Liver (tissue), 9 donors: ENCODE results near the gene BEAN1. TPM values are rescaled to one million over a fixed set of nuclear protein-coding genes. Genes with fewer than 3 reads are reported as not detected.
A peak's percentile ranks its signal among the peaks of the same experiment; 100 is the strongest.

Experiments used
- DNase-seq: peaks from one replicate; pipeline ENCODE4 v3.0.0-alpha.2; 2017; ENCODE audit warnings: low spot score
- H3K27ac ChIP-seq, 2 donors: one replicate each; pipeline ENCODE4 v1.7.0; 2013; ENCODE audit warnings: inconsistent platforms in 2 of 2, low read length in 2 of 2, control low read depth in 1 of 2, low read depth in 1 of 2, mild to moderate bottlenecking in 1 of 2
- H3K27me3 ChIP-seq, 4 donors: one replicate each; pipeline versions ENCODE4 v1.6.1 to v1.7.0; 2013; ENCODE audit warnings: low read length in 3 of 4, inconsistent platforms in 1 of 4, mild to moderate bottlenecking in 1 of 4, moderate library complexity in 1 of 4; ENCODE audit not compliant: control insufficient read depth in 4 of 4, insufficient read depth in 4 of 4
- H3K36me3 ChIP-seq, 4 donors: one replicate each; pipeline versions ENCODE4 v1.6.1 to v1.7.0; 2013; ENCODE audit warnings: low read length in 3 of 4, mild to moderate bottlenecking in 3 of 4, low read depth in 1 of 4, moderate library complexity in 1 of 4; ENCODE audit not compliant: control insufficient read depth in 4 of 4, insufficient read depth in 3 of 4
- H3K4me1 ChIP-seq, 4 donors: one replicate each; pipeline versions ENCODE4 v1.6.1 to v1.7.0; 2013; ENCODE audit warnings: low read length in 3 of 4, mild to moderate bottlenecking in 3 of 4, moderate library complexity in 1 of 4; ENCODE audit not compliant: control insufficient read depth in 4 of 4, insufficient read depth in 4 of 4
- H3K4me3 ChIP-seq, 3 donors: one replicate each; pipeline versions ENCODE4 v1.6.1 to v1.7.0; 2013; ENCODE audit warnings: low read length in 3 of 3, control low read depth in 1 of 3, low read depth in 1 of 3, mild to moderate bottlenecking in 1 of 3
- H3K9ac ChIP-seq, 2 donors: one replicate each; pipeline ENCODE4 v1.7.0; 2013; ENCODE audit warnings: low read length in 2 of 2, mild to moderate bottlenecking in 2 of 2, moderate library complexity in 2 of 2, control low read depth in 1 of 2, low read depth in 1 of 2
- H3K9me3 ChIP-seq, 4 donors: one replicate each; pipeline versions ENCODE4 v1.6.1 to v1.7.0; 2013; ENCODE audit warnings: low read length in 3 of 4; ENCODE audit not compliant: control insufficient read depth in 4 of 4
- CTCF ChIP-seq: fragments of 150-350 bp; IDR thresholded peaks from 2 replicates; pipeline ENCODE4 v1.5.1; 2017; ENCODE audit warnings: improper control_type of control experiment, low read depth, low read length; ENCODE audit not compliant: missing input control
- HNF4G ChIP-seq: IDR thresholded peaks from 2 replicates; pipeline ENCODE4 v1.6.1; 2016; ENCODE audit warnings: antibody characterized with exemption
- REST ChIP-seq: IDR thresholded peaks from 2 replicates; pipeline ENCODE4 v1.6.1; 2016; ENCODE audit warnings: antibody characterized with exemption, mild to moderate bottlenecking
- RXRA ChIP-seq, 2 donors: IDR thresholded peaks; 2 replicates each; pipeline ENCODE4 v1.6.1; 2017 to 2018; ENCODE audit warnings: antibody characterized with exemption in 2 of 2, mild to moderate bottlenecking in 1 of 2
- ZBTB33 ChIP-seq: IDR thresholded peaks from 2 replicates; pipeline ENCODE4 v1.6.1; 2016; ENCODE audit warnings: antibody characterized with exemption
- WGBS: extraction: QIAGEN DNeasy Blood & Tissue Kit; methylation state at CpG from one replicate; pipeline ENCODE4 v1.1.7; 2013; 5-methylcytosine and 5-hydroxymethylcytosine counted together
- polyA plus RNA-seq, 2 donors: library from polyadenylated mRNA; stranded (reverse) in 1 of 2; unstranded in 1 of 2; fragments of 200-250 nt in 1 of 2; fragments of >200 nt in 1 of 2; fragmentation: Nextera tagmentation in 1 of 2; extraction: Ambion mirVana in 1 of 2; gene quantifications; one replicate each; pipeline versions ENCODE4 v1.2.1 to v1.2.3, GENCODE V29; 2013 to 2015
- total RNA-seq, 2 donors: library from RNA; depleted of rRNA; stranded (reverse); fragments of >200 nt; gene quantifications; one replicate each; pipeline ENCODE4 v1.2.3, GENCODE V29; 2014
- donor health status: healthy.
- donor health status: healthy.
- donor health status: healthy.
- donor health status: healthy.
- donor health status: healthy.

The BEAN1 gene
- total and polyA plus RNA-seq, 4 donors, result 0.22 to 0.99 (median 0.25) TPM; not detected in 1

GRCh38 chr16:66520406-66521170 is 93.5 kb downstream of the BEAN1 start:
- H3K36me3 ChIP-seq, result peaks cover 0 to 3% (median 1%) of the 10 kb centered on the region in 4 donors
- 79% methylated on average over 14 of the region's 14 CpGs for WGBS

More at GRCh38 chr16:66520406-66521170, 93.5 kb downstream of the BEAN1 start:
- TF ChIP-seq CTCF (no peak), HNF4G (no peak), ZBTB33 (no peak), RXRA (IDR thresholded peaks at IDR 0.05) (no peak), REST (no peak)
- peak overlapping the region in 1 of 2 donors; percentile 30 for H3K9ac ChIP-seq
- H3K27me3 ChIP-seq, result no peaks in the 10 kb centered on the region
- peaks cover 12 to 50% (median 26%) of the 10 kb centered on the region in 4 donors for H3K4me1 ChIP-seq
- H3K9me3 ChIP-seq, result no peaks in the 10 kb centered on the region
- H3K27ac ChIP-seq, result peak overlapping the region; percentile 40 to 79
- no peak overlapping the region for H3K4me3 ChIP-seq
- no peak for DNase-seq
